Cardiac muscle cell (in vitro differentiated cells and primary cell): ENCODE measurements around the gene GRIP1. TPM values are rescaled to one million over a fixed set of nuclear protein-coding genes. Genes with fewer than 3 reads are reported as not detected.

Source experiments
- DNase-seq, 2 donors: peaks; one replicate each; pipeline versions ENCODE4 v3.0.0 to v3.0.0-alpha.2; 2010 to 2017; ENCODE audit warnings: low read depth in 1 of 2, low spot score in 1 of 2
- H3K27ac ChIP-seq: fragments of 200-600 bp; sonication (generic); 2 replicates; pipeline ENCODE4 v1.5.1; 2016
- H3K27me3 ChIP-seq: fragments of 200-600 bp; sonication (generic); 2 replicates; pipeline ENCODE4 v1.6.0; 2016; ENCODE audit warnings: control low read depth
- H3K36me3 ChIP-seq: fragments of 200-600 bp; sonication (generic); 2 replicates; pipeline ENCODE4 v1.5.1; 2016; ENCODE audit warnings: control low read depth
- H3K4me1 ChIP-seq: fragments of 200-600 bp; sonication (generic); 2 replicates; pipeline ENCODE4 v1.8.1; 2017; ENCODE audit warnings: low read depth, mild to moderate bottlenecking, mixed run types
- H3K4me3 ChIP-seq: fragments of 200-600 bp; sonication (generic); 2 replicates; pipeline ENCODE4 v1.5.1; 2016; ENCODE audit warnings: mild to moderate bottlenecking
- H3K9me3 ChIP-seq: fragments of 200-600 bp; sonication (generic); 2 replicates; pipeline ENCODE4 v1.5.1; 2017; ENCODE audit warnings: low read depth, mild to moderate bottlenecking, control low read depth
- CTCF ChIP-seq: IDR thresholded peaks from 2 replicates; pipeline ENCODE4 v1.5.1; 2012; ENCODE audit warnings: low read depth, mild to moderate bottlenecking, low read length
- polyA plus RNA-seq: library from polyadenylated mRNA; unstranded; fragments of >200 nt; fragmentation: Nextera tagmentation; extraction: Ambion mirVana; gene quantifications from 2 replicates; pipeline ENCODE4 v1.2.1, GENCODE V29; 2016
- total RNA-seq: library from RNA; depleted of rRNA; stranded (reverse); fragments of >200 nt; gene quantifications from 2 replicates; pipeline ENCODE4 v1.2.3, GENCODE V29; 2016

Gene GRIP1
- total and polyA plus RNA-seq, 2 experiments from 2014 or later: 2.6 to 5.2 TPM

- Histone ChIP-seq H3K4me1 (peaks cover 12% of the 10 kb centered on the region), H3K9me3 (no peaks in the 10 kb centered on the region), H3K4me3 (no peak overlapping the region), H3K27ac (no peak overlapping the region), H3K36me3 (no peaks in the 10 kb centered on the region), H3K27me3 (no peaks in the 10 kb centered on the region)
- DNase-seq: no peak
- no peak for TF ChIP-seq CTCF
Measured at GRCh38 chr12:66624806-66625205, 54.1 kb downstream of the GRIP1 start.

- no peaks in the 10 kb centered on the region for H3K9me3 ChIP-seq
- H3K27me3 ChIP-seq: no peaks in the 10 kb centered on the region
- DNase-seq: no peak
- H3K4me1 ChIP-seq: peaks cover 3% of the 10 kb centered on the region
- H3K36me3 ChIP-seq: no peaks in the 10 kb centered on the region
- no peak for TF ChIP-seq CTCF
- no peak overlapping the region for H3K27ac ChIP-seq
- H3K4me3 ChIP-seq: no peak overlapping the region
Measured at GRCh38 chr12:66623455-66623854, 55.4 kb downstream of the GRIP1 start.

GRCh38 chr12:66620688-66621087 is 58.2 kb downstream of the GRIP1 start:
- Histone ChIP-seq H3K9me3 (no peaks in the 10 kb centered on the region), H3K27ac (no peak overlapping the region), H3K4me1 (peaks cover 4% of the 10 kb centered on the region), H3K4me3 (no peak overlapping the region), H3K27me3 (no peaks in the 10 kb centered on the region), H3K36me3 (no peaks in the 10 kb centered on the region)
- no peak for TF ChIP-seq CTCF
- no peak for DNase-seq

- no peak for DNase-seq
- peaks cover 4% of the 10 kb centered on the region for H3K4me1 ChIP-seq
- no peak for TF ChIP-seq CTCF
- H3K36me3 ChIP-seq: no peaks in the 10 kb centered on the region
- no peaks in the 10 kb centered on the region for H3K9me3 ChIP-seq
- H3K27me3 ChIP-seq: no peaks in the 10 kb centered on the region
- no peak overlapping the region for H3K27ac ChIP-seq
- H3K4me3 ChIP-seq: no peak overlapping the region
Measured at GRCh38 chr12:66620026-66620425, 58.9 kb downstream of the GRIP1 start.

- H3K27ac ChIP-seq: no peak overlapping the region
- H3K4me3 ChIP-seq: no peak overlapping the region
- DNase-seq: no peak
- peaks cover 4% of the 10 kb centered on the region for H3K4me1 ChIP-seq
- H3K27me3 ChIP-seq: no peaks in the 10 kb centered on the region
- H3K36me3 ChIP-seq: no peaks in the 10 kb centered on the region
- H3K9me3 ChIP-seq: no peaks in the 10 kb centered on the region
- TF ChIP-seq CTCF: no peak
Measured at GRCh38 chr12:66617991-66618390, 60.9 kb downstream of the GRIP1 start.
